SK-N-SH treated with all-trans-retinoic acid at 6 μM for 48 hours (cell line): ENCODE measurements around the gene C16orf96.

Experiments used
- ATAC-seq: fragments of 200-7000 bp; cut with Tn5 transposase; 3 replicates; pipeline ENCODE4 v1.9.1; 2020; ENCODE audit warnings: mild to moderate bottlenecking, moderate library complexity
- ARNTL ChIP-seq: fragments of 450-650 bp; formaldehyde crosslinking; IDR thresholded peaks from 2 replicates; pipeline ENCODE4 v1.5.0; 2020; ENCODE audit warnings: low read depth, mild to moderate bottlenecking, moderate library complexity, borderline replicate concordance
- BACH2 ChIP-seq: fragments of 250-450 bp; sonication (Bioruptor Pico); IDR thresholded peaks from 2 replicates; pipeline ENCODE4 v1.9.0; 2021; ENCODE audit warnings: mild to moderate bottlenecking, borderline replicate concordance
- CSDC2 ChIP-seq: fragments of 250-450 bp; sonication (Bioruptor Pico); IDR thresholded peaks from 2 replicates; pipeline ENCODE4 v1.5.0; 2020; ENCODE audit warnings: mild to moderate bottlenecking, moderate library complexity
- ESRRG ChIP-seq: fragments of 250-450 bp; sonication (Bioruptor Pico); IDR thresholded peaks from 2 replicates; pipeline ENCODE4 v1.6.1; 2021; ENCODE audit warnings: mild to moderate bottlenecking
- GLIS3 ChIP-seq: fragments of 250-450 bp; sonication (Bioruptor Pico); IDR thresholded peaks from 2 replicates; pipeline ENCODE4 v1.5.0; 2020; ENCODE audit warnings: mild to moderate bottlenecking, moderate library complexity
- ISL1 ChIP-seq: fragments of 250-450 bp; sonication (Bioruptor Pico); IDR thresholded peaks from 2 replicates; pipeline ENCODE4 v2.1.2; 2022; ENCODE audit warnings: mild to moderate bottlenecking, moderate library complexity
- PPARA ChIP-seq: fragments of 250-450 bp; sonication (Bioruptor Pico); IDR thresholded peaks from 2 replicates; pipeline ENCODE4 v1.5.0; 2020; ENCODE audit warnings: mild to moderate bottlenecking, borderline replicate concordance
- RARB ChIP-seq: fragments of 250-450 bp; sonication (Bioruptor Pico); IDR thresholded peaks from 2 replicates; pipeline ENCODE4 v1.8.0; 2021; ENCODE audit warnings: mild to moderate bottlenecking, moderate library complexity
- SNAI2 ChIP-seq: fragments of 250-450 bp; sonication (Bioruptor Pico); IDR thresholded peaks from 2 replicates; pipeline ENCODE4 v1.5.0; 2020; ENCODE audit warnings: mild to moderate bottlenecking, moderate library complexity
- TCF4 ChIP-seq: fragments of 250-450 bp; sonication (Bioruptor Pico); IDR thresholded peaks from 2 replicates; pipeline ENCODE4 v1.8.0; 2021; ENCODE audit warnings: mild to moderate bottlenecking, moderate library complexity, borderline replicate concordance
- ZC3H10 ChIP-seq: fragments of 250-450 bp; sonication (Bioruptor Pico); IDR thresholded peaks from 2 replicates; pipeline ENCODE4 v1.5.1; 2021; ENCODE audit warnings: mild to moderate bottlenecking, moderate library complexity
- ZFP3 ChIP-seq: fragments of 250-450 bp; sonication (Bioruptor Pico); IDR thresholded peaks from 2 replicates; pipeline ENCODE4 v1.5.0; 2020; ENCODE audit warnings: mild to moderate bottlenecking, moderate library complexity
- ZFP30 ChIP-seq: fragments of 450-650 bp; formaldehyde crosslinking; IDR thresholded peaks from 2 replicates; pipeline ENCODE4 v1.5.0; 2022; ENCODE audit warnings: mild to moderate bottlenecking, moderate library complexity
- ZNF565 ChIP-seq: fragments of 450-650 bp; formaldehyde crosslinking; conservative IDR thresholded peaks from 2 replicates; pipeline ENCODE4 v1.5.0; 2020; ENCODE audit warnings: low read depth, mild to moderate bottlenecking, moderate library complexity
- ZNF8 ChIP-seq: fragments of 450-650 bp; formaldehyde crosslinking; IDR thresholded peaks from 2 replicates; pipeline ENCODE4 v1.5.0; 2020; ENCODE audit warnings: mild to moderate bottlenecking, moderate library complexity
- TF ChIP-seq, protein P1 (sequence below): fragments of 250-450 bp; sonication (Bioruptor Pico); IDR thresholded peaks from 2 replicates; pipeline ENCODE4 v1.8.0; 2020; ENCODE audit warnings: mild to moderate bottlenecking, moderate library complexity, borderline replicate concordance
- TF ChIP-seq, protein P2 (sequence below): fragments of 250-450 bp; sonication (Bioruptor Pico); IDR thresholded peaks from 2 replicates; pipeline ENCODE4 v1.8.0; 2021; ENCODE audit warnings: low read depth, mild to moderate bottlenecking, moderate library complexity, borderline replicate concordance
- TF ChIP-seq, protein P3 (sequence below): fragments of 250-450 bp; sonication (Bioruptor Pico); IDR thresholded peaks from 2 replicates; pipeline ENCODE4 v1.5.1; 2021; ENCODE audit warnings: mild to moderate bottlenecking, moderate library complexity
- TF ChIP-seq, protein P4 (sequence below): fragments of 250-450 bp; sonication (Bioruptor Pico); IDR thresholded peaks from 2 replicates; pipeline ENCODE4 v1.5.0; 2020; ENCODE audit warnings: mild to moderate bottlenecking, moderate library complexity
- TF ChIP-seq, protein P5 (sequence below): fragments of 250-450 bp; sonication (Bioruptor Pico); IDR thresholded peaks from 2 replicates; pipeline ENCODE4 v1.5.1; 2020; ENCODE audit warnings: low read depth, mild to moderate bottlenecking, moderate library complexity

C16orf96 gene

DNA sequence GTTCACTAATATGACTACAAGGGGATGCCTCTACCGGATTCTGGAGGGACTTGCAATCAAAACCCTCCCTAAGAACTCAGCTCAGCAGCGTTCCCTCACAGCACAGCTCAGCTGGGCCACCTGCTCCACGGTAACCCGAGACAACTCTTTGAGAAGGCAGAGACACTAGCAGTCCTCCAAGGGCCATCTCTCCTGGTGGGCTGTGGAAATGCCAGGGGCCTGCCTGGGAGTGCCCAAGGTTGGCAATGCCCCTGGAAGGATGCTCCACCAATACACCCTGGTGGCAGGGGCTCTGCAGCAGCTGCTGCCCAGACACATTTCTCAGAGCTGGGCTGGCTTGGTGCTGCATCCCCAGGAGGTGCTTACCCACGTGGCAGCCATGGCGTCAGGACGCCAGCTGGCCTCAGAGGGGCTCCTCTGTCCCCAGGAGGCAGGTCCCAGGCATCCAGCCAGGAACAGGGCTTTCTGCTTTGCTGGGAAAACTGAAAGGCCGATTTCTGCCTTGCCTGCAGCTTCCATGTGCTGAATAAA lies 34.0 kb upstream of the C16orf96 start:
- peak; percentile 11; the same call in 1 of the 3 replicates for ATAC-seq
- TF ChIP-seq, protein P1, sequence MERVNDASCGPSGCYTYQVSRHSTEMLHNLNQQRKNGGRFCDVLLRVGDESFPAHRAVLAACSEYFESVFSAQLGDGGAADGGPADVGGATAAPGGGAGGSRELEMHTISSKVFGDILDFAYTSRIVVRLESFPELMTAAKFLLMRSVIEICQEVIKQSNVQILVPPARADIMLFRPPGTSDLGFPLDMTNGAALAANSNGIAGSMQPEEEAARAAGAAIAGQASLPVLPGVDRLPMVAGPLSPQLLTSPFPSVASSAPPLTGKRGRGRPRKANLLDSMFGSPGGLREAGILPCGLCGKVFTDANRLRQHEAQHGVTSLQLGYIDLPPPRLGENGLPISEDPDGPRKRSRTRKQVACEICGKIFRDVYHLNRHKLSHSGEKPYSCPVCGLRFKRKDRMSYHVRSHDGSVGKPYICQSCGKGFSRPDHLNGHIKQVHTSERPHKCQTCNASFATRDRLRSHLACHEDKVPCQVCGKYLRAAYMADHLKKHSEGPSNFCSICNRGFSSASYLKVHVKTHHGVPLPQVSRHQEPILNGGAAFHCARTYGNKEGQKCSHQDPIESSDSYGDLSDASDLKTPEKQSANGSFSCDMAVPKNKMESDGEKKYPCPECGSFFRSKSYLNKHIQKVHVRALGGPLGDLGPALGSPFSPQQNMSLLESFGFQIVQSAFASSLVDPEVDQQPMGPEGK (CRISPR knock-in tag) = no peak
- peak; percentile 14; the same call in 1 of the 2 replicates for TF ChIP-seq TCF4 (CRISPR knock-in tag)
- TF ChIP-seq, all 23 proteins: peak for 1

DNA sequence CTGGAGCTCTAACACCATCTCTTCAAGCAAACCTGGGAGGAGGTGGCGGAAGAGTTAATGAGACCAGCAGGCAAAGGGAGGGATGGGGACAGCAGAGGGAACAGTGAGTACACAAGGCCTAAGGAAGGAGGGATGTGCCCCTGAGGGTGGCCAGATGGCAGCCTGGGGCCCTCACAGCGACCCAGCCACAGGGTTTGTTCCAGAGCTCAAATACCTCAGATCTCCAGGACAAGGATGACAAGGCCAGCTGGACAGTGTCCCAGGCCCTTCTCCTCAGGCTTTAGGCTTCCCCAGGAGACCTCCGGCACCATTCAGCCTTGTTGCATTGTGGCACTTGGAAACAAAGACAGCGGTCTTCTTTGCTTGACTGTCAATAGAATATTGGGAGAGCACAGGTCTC lies 32.5 kb upstream of the C16orf96 start:
- TF ChIP-seq PPARA = no peak
- TF ChIP-seq ZNF8 (CRISPR knock-in tag) = no peak
- TF ChIP-seq ZFP3 (CRISPR knock-in tag) = no peak
- TF ChIP-seq, protein P2, sequence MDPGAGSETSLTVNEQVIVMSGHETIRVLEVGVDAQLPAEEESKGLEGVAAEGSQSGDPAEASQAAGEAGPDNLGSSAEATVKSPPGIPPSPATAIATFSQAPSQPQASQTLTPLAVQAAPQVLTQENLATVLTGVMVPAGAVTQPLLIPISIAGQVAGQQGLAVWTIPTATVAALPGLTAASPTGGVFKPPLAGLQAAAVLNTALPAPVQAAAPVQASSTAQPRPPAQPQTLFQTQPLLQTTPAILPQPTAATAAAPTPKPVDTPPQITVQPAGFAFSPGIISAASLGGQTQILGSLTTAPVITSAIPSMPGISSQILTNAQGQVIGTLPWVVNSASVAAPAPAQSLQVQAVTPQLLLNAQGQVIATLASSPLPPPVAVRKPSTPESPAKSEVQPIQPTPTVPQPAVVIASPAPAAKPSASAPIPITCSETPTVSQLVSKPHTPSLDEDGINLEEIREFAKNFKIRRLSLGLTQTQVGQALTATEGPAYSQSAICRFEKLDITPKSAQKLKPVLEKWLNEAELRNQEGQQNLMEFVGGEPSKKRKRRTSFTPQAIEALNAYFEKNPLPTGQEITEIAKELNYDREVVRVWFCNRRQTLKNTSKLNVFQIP = no peak
- no peak for TF ChIP-seq ZC3H10 (CRISPR knock-in tag)
- TF ChIP-seq BACH2 = no peak
- TF ChIP-seq, protein P3, sequence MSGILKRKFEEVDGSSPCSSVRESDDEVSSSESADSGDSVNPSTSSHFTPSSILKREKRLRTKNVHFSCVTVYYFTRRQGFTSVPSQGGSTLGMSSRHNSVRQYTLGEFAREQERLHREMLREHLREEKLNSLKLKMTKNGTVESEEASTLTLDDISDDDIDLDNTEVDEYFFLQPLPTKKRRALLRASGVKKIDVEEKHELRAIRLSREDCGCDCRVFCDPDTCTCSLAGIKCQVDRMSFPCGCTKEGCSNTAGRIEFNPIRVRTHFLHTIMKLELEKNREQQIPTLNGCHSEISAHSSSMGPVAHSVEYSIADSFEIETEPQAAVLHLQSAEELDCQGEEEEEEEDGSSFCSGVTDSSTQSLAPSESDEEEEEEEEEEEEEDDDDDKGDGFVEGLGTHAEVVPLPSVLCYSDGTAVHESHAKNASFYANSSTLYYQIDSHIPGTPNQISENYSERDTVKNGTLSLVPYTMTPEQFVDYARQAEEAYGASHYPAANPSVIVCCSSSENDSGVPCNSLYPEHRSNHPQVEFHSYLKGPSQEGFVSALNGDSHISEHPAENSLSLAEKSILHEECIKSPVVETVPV = no peak
- TF ChIP-seq SNAI2 = no peak
- TF ChIP-seq CSDC2 (CRISPR knock-in tag) = no peak
- TF ChIP-seq RARB (CRISPR knock-in tag) = no peak
- no peak for TF ChIP-seq ZNF565
- no peak for ATAC-seq

DNA sequence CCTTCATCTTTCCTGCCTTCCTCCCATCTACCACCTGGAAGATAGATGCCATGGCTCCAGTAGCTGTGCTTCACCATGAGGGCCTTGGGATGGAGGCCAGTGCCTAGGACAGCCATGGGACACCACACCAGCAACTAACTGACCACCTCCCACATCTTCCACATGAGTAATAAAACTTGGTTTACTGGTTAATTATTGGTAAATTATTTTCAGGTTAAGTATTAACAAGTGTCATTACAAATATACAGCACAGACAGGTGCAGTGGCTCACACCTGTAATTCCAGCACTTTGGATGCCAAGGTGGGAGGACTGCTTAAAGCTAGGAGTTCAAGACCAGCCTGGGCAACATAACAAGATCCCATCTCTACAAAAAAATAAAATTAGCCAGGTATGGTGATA lies 31.6 kb upstream of the C16orf96 start:
- TF ChIP-seq, protein P4, sequence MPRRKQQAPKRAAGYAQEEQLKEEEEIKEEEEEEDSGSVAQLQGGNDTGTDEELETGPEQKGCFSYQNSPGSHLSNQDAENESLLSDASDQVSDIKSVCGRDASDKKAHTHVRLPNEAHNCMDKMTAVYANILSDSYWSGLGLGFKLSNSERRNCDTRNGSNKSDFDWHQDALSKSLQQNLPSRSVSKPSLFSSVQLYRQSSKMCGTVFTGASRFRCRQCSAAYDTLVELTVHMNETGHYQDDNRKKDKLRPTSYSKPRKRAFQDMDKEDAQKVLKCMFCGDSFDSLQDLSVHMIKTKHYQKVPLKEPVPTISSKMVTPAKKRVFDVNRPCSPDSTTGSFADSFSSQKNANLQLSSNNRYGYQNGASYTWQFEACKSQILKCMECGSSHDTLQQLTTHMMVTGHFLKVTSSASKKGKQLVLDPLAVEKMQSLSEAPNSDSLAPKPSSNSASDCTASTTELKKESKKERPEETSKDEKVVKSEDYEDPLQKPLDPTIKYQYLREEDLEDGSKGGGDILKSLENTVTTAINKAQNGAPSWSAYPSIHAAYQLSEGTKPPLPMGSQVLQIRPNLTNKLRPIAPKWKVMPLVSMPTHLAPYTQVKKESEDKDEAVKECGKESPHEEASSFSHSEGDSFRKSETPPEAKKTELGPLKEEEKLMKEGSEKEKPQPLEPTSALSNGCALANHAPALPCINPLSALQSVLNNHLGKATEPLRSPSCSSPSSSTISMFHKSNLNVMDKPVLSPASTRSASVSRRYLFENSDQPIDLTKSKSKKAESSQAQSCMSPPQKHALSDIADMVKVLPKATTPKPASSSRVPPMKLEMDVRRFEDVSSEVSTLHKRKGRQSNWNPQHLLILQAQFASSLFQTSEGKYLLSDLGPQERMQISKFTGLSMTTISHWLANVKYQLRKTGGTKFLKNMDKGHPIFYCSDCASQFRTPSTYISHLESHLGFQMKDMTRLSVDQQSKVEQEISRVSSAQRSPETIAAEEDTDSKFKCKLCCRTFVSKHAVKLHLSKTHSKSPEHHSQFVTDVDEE = no peak
- TF ChIP-seq ZNF8 (CRISPR knock-in tag) (no peak), CSDC2 (CRISPR knock-in tag) (no peak), ARNTL (no peak)
- no peak for ATAC-seq

DNA sequence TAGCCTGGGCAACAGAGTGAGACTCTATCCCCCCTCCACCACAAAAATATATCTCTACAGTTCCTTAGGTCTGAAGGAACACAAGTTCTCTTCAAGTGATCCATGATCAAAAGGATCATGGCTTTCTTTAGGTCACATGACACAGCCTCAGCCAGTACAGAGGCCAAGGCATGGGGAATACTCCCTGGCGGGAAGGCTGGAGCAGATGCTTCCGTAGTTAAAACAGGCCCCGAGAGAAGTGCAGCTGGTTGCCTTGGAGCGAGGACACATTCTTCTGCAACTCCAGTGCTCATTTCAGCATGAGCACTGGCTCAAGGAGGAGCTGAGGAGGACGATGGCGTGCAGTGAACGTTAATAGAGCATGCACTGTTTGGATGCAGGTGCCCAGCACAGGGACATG lies 31.1 kb upstream of the C16orf96 start:
- no peak for TF ChIP-seq RARB (CRISPR knock-in tag)
- TF ChIP-seq ISL1 (CRISPR knock-in tag) = no peak
- TF ChIP-seq CSDC2 (CRISPR knock-in tag) = no peak
- TF ChIP-seq, protein P5, sequence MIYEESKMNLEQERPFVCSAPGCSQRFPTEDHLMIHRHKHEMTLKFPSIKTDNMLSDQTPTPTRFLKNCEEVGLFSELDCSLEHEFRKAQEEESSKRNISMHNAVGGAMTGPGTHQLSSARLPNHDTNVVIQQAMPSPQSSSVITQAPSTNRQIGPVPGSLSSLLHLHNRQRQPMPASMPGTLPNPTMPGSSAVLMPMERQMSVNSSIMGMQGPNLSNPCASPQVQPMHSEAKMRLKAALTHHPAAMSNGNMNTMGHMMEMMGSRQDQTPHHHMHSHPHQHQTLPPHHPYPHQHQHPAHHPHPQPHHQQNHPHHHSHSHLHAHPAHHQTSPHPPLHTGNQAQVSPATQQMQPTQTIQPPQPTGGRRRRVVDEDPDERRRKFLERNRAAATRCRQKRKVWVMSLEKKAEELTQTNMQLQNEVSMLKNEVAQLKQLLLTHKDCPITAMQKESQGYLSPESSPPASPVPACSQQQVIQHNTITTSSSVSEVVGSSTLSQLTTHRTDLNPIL (CRISPR knock-in tag) = no peak
- TF ChIP-seq BACH2 = no peak
- TF ChIP-seq ESRRG = no peak
- TF ChIP-seq ZFP30 (CRISPR knock-in tag) = no peak
- TF ChIP-seq PPARA = no peak
- TF ChIP-seq, protein P3 = no peak
- no peak for TF ChIP-seq ZNF565
- TF ChIP-seq, protein P2 = no peak
- TF ChIP-seq, protein P4 = no peak
- TF ChIP-seq GLIS3 (CRISPR knock-in tag) = no peak
- no peak for TF ChIP-seq ZFP3 (CRISPR knock-in tag)
- no peak for ATAC-seq
